Forelimb muscle (tissue), 1 donor: ENCODE data around the gene IGSF9B. TPM values are rescaled to one million over a fixed set of nuclear protein-coding genes. Genes with fewer than 3 reads are reported as not detected.

Experiments used
- DNase-seq: peaks from one replicate; pipeline ENCODE4 v3.0.0-alpha.2; 2013; ENCODE audit warnings: low read depth
- polyA plus RNA-seq: library from polyadenylated mRNA; unstranded; fragments of 120-200 nt; gene quantifications from one replicate; pipeline ENCODE4 v1.2.1, GENCODE V29; 2013; ENCODE audit not compliant: insufficient read length

The IGSF9B gene
- polyA plus RNA-seq, 1 donor = 11.8 TPM

- DNase-seq = no peak
These were observed 20.2 kb downstream of the IGSF9B start for GRCh38 chr11:133936592-133936991.

- DNase-seq = no peak
These were observed 20.6 kb downstream of the IGSF9B start for GRCh38 chr11:133936136-133936535.

GRCh38 chr11:133935551-133935910 lies 21.2 kb downstream of the IGSF9B start:
- no peak for DNase-seq

GRCh38 chr11:133934599-133935550 lies 21.9 kb downstream of the IGSF9B start:
- DNase-seq = no peak

- DNase-seq = no peak
These were observed 22.7 kb downstream of the IGSF9B start for GRCh38 chr11:133934096-133934495.

GRCh38 chr11:133931449-133932060 lies 25.2 kb downstream of the IGSF9B start:
- no peak for DNase-seq

GRCh38 chr11:133930767-133931448 lies 25.9 kb downstream of the IGSF9B start:
- no peak for DNase-seq

GRCh38 chr11:133930053-133930766 lies 26.6 kb downstream of the IGSF9B start:
- no peak for DNase-seq

GRCh38 chr11:133929401-133930052 lies 27.2 kb downstream of the IGSF9B start:
- DNase-seq = no peak

GRCh38 chr11:133928628-133929059 lies 28.1 kb downstream of the IGSF9B start:
- no peak for DNase-seq

- DNase-seq = no peak
These were observed 28.8 kb downstream of the IGSF9B start for GRCh38 chr11:133927690-133928627.

- DNase-seq = no peak
These were observed 30.1 kb downstream of the IGSF9B start for GRCh38 chr11:133926466-133927246.

GRCh38 chr11:133925756-133926155 lies 31.0 kb downstream of the IGSF9B start:
- DNase-seq = no peak

- DNase-seq = no peak
These were observed 32.1 kb downstream of the IGSF9B start for GRCh38 chr11:133924661-133925060.

- no peak for DNase-seq
These were observed 34.5 kb downstream of the IGSF9B start for GRCh38 chr11:133922078-133922870.

GRCh38 chr11:133921513-133921912 lies 35.3 kb downstream of the IGSF9B start:
- no peak for DNase-seq

GRCh38 chr11:133921026-133921425 lies 35.7 kb downstream of the IGSF9B start:
- no peak for DNase-seq
